HL-60 (cell line): Measurements from ENCODE around the gene PRTN3.

Experiments
- DNase-seq, 2 experiments: peaks; one replicate each; pipeline ENCODE4 v3.0.0-alpha.2; 2010 to 2020; ENCODE audit warnings: low read depth in 1 of 2, low spot score in 1 of 2
- H3K27ac ChIP-seq: fragments of 250-450 bp; sonication (Bioruptor Pico); replicated peaks from 2 replicates; pipeline ENCODE4 v1.5.1; 2020; ENCODE audit warnings: mild to moderate bottlenecking, moderate library complexity
- H3K27me3 ChIP-seq: fragments of 250-450 bp; sonication (Bioruptor Pico); 2 replicates; pipeline ENCODE4 v1.5.1; 2021; ENCODE audit warnings: mild to moderate bottlenecking, moderate library complexity; ENCODE audit not compliant: insufficient read depth, poor library complexity, severe bottlenecking
- H3K4me3 ChIP-seq: replicated peaks from 2 replicates; pipeline ENCODE4 v1.5.1; 2011; ENCODE audit warnings: mild to moderate bottlenecking, control low read depth, low read length; ENCODE audit not compliant: insufficient read depth
- GABPA ChIP-seq: IDR thresholded peaks from 2 replicates; pipeline ENCODE4 v1.6.1; 2012; ENCODE audit warnings: low read depth
- POLR2AphosphoS5 ChIP-seq: IDR thresholded peaks from 2 replicates; pipeline ENCODE4 v1.6.1; 2012; ENCODE audit warnings: low read depth
- SPI1 ChIP-seq: IDR thresholded peaks from 2 replicates; pipeline ENCODE4 v1.6.1; 2012; ENCODE audit warnings: low read depth, mild to moderate bottlenecking, borderline replicate concordance
- TF ChIP-seq, protein P1 (sequence below): IDR thresholded peaks from one replicate; pipeline ENCODE4 v1.5.1; 2011; ENCODE audit warnings: low read length, control low read depth, inconsistent platforms; ENCODE audit not compliant: insufficient read depth
- TF ChIP-seq, protein P2 (sequence below): IDR thresholded peaks from 2 replicates; pipeline ENCODE4 v1.6.1; 2012; ENCODE audit warnings: low read depth; ENCODE audit not compliant: insufficient replicate concordance

The PRTN3 gene

DNA sequence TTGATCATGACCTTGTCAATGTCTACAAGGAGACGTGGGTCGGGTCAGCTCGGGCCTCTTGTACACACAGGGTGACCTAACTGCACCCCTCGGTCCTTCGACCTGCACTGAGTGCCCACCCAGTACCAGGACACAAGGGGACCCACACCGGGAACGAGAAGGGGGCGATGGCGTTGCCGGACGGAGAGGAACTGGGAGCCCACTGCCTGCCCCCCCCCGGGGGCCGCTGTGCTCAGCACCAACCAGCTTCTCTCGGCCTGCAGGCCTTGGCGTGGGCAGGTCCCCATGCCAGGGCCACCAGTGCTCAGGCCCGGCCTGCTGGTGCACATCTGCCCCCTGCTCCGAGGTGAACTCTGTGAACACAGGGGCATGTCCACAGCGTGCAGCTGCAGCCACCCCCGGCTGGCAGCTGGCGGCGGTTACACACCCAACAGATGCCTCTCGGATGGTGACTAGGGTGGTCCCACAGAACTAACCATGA is 32.8 kb downstream of the PRTN3 start:
- H3K27me3 ChIP-seq = no peaks in the 10 kb centered on the region
- no peak for DNase-seq
- no peak overlapping the region for H3K27ac ChIP-seq
- TF ChIP-seq SPI1 = no peak
- no peak for TF ChIP-seq GABPA
- TF ChIP-seq, protein P1, sequence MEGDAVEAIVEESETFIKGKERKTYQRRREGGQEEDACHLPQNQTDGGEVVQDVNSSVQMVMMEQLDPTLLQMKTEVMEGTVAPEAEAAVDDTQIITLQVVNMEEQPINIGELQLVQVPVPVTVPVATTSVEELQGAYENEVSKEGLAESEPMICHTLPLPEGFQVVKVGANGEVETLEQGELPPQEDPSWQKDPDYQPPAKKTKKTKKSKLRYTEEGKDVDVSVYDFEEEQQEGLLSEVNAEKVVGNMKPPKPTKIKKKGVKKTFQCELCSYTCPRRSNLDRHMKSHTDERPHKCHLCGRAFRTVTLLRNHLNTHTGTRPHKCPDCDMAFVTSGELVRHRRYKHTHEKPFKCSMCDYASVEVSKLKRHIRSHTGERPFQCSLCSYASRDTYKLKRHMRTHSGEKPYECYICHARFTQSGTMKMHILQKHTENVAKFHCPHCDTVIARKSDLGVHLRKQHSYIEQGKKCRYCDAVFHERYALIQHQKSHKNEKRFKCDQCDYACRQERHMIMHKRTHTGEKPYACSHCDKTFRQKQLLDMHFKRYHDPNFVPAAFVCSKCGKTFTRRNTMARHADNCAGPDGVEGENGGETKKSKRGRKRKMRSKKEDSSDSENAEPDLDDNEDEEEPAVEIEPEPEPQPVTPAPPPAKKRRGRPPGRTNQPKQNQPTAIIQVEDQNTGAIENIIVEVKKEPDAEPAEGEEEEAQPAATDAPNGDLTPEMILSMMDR = no peak
- TF ChIP-seq, protein P2, sequence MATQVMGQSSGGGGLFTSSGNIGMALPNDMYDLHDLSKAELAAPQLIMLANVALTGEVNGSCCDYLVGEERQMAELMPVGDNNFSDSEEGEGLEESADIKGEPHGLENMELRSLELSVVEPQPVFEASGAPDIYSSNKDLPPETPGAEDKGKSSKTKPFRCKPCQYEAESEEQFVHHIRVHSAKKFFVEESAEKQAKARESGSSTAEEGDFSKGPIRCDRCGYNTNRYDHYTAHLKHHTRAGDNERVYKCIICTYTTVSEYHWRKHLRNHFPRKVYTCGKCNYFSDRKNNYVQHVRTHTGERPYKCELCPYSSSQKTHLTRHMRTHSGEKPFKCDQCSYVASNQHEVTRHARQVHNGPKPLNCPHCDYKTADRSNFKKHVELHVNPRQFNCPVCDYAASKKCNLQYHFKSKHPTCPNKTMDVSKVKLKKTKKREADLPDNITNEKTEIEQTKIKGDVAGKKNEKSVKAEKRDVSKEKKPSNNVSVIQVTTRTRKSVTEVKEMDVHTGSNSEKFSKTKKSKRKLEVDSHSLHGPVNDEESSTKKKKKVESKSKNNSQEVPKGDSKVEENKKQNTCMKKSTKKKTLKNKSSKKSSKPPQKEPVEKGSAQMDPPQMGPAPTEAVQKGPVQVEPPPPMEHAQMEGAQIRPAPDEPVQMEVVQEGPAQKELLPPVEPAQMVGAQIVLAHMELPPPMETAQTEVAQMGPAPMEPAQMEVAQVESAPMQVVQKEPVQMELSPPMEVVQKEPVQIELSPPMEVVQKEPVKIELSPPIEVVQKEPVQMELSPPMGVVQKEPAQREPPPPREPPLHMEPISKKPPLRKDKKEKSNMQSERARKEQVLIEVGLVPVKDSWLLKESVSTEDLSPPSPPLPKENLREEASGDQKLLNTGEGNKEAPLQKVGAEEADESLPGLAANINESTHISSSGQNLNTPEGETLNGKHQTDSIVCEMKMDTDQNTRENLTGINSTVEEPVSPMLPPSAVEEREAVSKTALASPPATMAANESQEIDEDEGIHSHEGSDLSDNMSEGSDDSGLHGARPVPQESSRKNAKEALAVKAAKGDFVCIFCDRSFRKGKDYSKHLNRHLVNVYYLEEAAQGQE = no peak
- no peak for TF ChIP-seq POLR2AphosphoS5
- no peak overlapping the region for H3K4me3 ChIP-seq

DNA sequence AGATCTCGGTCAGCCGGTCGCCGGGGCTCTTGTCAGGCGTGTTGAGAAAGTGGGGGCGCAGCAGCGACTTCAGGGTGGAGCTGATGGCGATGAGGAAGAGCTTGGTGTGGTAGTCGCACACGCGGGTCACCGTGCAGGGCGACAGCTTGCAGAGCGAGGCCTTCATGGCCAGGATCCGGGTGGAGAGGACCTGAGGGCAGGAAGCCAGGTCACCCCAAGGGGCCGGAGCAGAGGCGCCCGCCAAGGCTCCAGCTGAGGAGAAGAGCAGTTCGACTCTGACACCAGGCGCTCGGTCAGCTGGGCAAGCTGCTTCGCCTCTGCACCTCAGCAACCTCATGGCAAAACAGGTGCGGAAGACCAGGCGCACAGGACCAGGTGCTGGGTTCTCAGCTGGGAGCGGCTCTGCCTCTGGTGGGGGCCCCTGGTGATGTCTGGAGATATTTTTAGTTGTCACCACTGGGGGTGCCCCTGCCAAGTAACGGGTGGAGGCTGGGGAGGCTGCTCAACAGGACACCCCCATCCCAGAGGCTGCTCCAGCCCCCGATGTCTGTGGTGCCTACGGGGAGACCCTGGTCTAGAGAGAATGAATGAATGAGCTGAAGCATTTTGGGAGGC is 34.6 kb downstream of the PRTN3 start:
- no peaks in the 10 kb centered on the region for H3K27me3 ChIP-seq
- H3K27ac ChIP-seq = no peak overlapping the region
- no peak for DNase-seq
- H3K4me3 ChIP-seq = no peak overlapping the region
- TF ChIP-seq, protein P2 = no peak
- no peak for TF ChIP-seq POLR2AphosphoS5
- TF ChIP-seq, protein P1 = no peak
- TF ChIP-seq SPI1 = no peak
- TF ChIP-seq GABPA = no peak

DNA sequence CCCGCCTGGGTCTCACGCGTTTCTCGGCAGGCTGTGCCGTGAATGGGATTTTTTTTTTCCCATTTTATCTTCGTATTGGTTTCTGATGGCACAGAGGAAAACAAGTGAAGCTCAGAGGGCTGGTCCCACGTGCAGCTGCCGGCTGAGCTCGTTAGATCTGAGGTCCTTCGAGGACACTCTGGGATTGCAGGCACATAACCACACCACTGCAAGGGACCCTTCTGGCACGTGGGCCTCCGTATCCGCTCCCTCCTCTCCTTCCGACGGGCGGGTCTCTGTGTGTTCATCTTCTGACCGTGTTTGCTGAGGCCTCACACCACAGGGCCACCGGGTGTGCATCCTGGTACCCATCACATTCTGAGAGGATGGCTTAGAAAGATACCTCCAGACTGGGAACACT is 35.3 kb downstream of the PRTN3 start:
- DNase-seq = no peak
- Histone ChIP-seq H3K27me3 (no peaks in the 10 kb centered on the region), H3K4me3 (no peak overlapping the region), H3K27ac (no peak overlapping the region)
- TF ChIP-seq SPI1 = no peak
- TF ChIP-seq, protein P1 = no peak
- TF ChIP-seq POLR2AphosphoS5 = no peak
- no peak for TF ChIP-seq GABPA
